ENCODE results near the gene KDM3A.

The KDM3A gene

DNA sequence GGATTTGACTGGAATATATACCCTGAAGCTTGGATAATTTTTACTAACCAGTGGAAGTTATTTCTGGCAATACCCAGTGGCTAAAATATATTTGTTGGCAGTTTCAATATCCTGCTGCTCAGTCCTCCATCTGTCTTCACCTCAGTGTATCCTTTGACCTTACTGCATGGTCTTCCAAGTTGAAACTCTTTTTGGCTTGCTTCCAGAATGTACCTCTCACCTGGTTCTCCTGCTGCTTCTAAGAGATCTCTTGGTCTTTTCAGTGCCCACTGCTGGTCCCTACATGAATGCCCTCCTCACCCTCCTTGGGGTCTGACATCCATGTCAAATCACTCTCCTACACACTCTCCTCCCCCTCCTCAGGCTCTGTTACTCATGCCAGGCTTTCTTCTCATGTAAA, 4.8 kb upstream of the KDM3A start:
- DNase-seq, result no peak

DNA sequence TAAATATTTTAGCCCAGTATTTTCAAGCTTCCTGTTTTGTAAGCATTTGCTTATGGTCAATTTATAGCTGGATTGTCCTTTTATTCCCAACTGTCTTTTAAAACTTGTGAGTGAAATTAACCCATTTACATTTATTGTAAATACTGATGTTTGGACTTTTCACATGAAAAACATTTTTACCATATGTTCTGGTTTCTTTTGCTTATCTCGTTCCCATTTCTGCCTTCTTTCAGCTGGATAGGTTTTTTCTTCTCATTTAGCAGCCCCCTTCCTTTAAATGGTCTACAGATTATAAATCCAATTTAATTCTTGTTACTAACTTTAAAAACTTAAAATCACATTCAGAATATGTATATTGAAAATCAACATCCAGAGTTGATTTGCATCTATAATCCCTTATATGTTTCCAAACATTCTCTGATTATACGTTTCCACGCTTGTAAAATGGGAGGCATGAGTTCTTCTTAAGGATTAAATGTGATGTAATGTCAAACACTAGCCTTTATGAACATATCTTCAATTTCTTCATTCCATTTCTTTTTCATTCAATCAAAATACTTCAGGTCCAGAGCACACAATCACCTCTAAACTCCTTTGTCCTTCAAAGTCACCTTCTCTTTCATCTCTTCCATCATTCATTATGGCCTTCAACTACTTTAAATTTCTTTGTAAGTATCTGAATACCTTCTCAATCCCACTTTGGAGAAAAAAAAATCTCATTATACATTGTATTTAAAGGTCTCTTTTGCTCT, 1.1 kb upstream of the KDM3A start:
- no peak for DNase-seq

DNA sequence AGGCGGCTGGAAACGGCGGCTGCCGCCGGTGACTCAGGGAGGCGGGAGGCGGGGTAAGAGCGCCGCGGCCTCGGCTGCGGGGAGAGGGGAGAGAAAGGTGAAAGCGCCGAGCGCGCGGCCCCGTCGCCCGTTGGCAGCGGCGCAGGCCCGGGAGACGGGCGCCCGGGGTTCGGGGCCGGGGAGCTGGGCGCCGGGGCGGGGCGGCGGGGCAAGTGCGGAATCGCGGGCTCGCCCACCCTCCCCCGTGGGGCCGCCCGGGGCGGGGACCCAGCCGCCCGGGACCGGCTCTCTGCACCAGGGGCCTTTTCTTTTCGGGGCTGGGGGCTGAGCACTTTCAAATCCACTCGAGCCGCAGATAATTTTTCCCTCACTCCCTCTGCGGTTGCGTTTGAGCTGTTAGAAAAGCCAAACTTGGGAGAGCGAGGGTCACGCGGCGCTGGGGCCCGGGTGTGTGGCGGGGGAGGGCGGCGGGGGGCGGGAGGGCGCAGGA, 266 bp downstream of the KDM3A start:
- no peak for DNase-seq

DNA sequence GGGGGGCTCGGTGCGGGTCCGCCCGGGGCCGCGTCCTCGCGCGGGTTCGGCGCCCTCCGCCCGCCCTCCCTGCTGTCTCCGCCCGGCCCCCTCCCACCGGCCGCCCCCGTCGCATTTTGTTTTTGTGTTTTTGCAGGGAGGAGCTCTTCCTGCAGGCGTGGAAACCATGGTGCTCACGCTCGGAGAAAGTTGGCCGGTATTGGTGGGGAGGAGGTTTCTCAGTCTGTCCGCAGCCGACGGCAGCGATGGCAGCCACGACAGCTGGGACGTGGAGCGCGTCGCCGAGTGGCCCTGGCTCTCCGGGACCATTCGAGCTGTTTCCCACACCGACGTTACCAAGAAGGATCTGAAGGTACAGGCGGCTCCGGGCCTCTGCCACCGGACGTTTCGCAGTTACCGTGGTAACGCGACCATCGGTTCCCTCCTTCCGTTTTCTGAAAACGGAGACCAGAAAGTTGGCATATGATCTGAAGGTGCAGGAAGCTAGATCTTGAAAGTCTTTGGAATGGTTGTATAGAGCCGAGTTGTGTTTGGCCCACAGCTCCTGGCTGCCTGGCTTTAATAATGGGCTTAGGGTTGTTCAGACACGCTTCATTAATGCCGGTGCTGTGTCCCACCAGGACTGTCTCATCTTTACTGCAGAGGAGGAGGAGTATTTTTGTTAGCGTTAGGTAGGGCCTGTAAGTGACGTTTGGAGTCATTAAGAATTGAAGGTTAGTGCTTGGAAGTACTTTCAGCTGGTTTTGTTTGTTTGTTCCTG, 891 bp downstream of the KDM3A start:
- peak; percentile 73 for DNase-seq

DNA sequence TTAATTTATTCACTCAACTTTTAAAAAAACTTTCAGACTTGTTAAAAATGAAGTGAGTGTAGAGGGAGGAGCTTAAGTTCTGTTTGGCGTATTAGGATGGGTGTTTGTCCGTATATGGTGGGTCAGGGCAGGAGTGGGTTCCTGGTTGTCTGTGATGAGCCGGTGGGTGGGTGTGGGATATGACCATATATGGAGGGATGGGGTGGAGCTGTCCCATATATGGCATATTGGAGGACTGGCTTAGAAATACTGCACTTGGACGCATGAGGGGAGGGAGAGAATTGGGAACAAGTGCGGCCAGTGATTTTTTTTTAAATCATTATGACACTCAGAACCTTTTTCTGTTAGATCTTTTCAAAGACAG, 1.5 kb downstream of the KDM3A start:
- DNase-seq, result peak; percentile 80

DNA sequence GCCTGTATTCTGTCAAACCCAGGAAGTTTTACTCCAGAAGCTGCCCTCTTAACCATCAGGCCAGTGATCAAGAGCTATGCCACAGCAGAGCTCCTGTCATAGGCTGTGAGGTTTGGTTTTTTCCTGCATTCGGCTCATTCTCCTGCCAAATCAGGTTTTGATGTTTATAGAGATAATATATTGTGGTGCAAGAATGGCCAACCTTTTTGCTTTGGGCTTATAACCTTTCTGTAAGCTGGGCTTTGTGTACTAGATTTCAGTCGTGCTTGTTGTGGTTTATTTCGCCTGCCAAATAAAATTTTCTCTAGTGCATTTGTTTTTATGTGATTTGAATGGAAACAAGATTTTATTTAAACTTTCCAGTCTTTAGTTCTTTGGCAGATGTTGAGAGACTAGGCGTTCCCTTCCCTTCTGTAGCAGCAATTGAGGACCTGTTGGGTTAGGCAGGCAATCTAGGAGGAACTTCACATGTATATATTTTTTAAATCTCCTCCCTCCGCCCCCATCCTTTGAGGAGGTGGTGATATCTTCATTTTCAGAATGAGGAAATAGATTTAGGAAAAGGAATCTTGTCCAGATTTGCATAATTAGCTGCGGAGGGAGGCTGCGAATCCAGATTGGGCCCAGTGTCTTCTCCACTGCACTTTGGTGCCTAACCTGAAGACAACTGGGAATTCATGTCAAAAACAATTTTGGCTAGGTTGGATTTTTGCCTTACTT, 2.6 kb downstream of the KDM3A start:
- no peak for DNase-seq

DNA sequence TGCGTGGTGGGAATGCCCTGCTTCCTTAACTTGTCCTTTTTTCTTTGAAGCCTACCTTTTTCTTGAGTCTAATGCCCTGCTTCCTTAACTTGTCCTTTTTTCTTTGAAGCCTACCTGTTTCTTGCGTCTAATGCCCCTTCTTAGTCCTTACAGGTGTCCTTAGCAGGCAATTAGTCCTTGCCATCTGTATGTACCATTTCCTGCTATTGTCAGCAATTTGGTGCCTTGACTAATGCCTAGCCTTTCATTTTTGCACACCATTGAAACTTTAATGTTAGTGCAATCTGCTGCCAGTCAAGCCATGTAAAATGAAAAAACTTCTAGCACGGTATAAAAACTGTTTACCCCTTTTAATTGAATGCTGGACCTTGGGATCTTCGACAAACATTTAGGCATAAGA, 4.3 kb downstream of the KDM3A start:
- DNase-seq, result no peak

DNA sequence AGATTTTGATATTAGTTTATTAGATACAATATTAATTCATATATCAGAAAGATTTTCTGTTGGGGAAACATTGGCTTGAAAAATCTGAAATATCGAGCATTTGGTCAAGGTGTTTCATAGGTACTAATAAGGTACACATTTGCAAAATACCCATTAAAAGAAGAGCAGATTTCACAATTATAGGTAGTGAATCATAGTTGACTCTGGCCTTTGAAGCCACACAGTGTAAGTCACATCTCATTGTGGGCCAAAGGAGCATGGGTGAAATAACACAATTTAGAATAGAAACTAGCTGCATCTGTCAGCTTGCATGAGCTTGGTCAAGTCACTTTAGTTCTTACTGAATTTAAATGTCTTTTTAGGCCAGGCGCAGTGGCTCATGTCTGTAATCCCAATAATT, 4.9 kb downstream of the KDM3A start:
- DNase-seq, result no peak

DNA sequence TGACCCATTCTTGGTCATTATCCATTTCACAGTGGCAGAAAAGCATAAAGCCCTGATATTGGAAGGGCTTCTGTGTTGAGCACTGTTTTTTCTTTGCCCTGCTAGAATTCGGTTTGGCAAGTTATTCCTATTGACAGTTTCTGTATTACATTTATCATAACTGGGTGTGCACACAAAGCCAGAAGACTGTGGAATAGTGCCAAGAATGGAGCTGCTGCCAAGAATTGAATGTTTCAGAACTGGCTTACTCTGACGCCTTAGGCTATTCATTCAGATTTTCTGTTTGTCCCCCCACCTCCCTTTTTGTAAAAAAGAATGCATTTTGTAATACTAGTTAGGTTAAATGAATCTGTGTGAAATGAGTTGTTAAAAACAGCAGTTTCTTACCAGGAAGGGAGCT, 12.7 kb downstream of the KDM3A start:
- DNase-seq, result no peak

DNA sequence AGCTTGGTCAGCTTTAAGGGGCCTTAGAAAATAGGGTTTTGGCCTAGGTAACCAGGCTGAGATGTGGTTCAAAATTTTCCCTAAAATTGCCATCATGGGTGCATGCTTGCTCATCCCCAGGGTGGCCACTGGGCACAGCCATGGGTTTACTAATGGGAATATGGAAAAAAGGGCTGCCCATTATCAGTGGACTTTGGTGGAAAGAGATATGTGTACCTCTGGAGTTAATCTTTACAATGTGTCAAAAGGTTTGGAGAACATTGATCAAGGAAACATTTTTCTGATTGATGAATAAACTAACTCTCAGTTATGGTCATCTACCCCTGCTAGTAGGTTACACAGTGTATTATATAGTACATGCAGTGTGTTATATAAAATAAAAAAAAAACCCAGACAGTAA, 13.1 kb downstream of the KDM3A start:
- DNase-seq, result no peak

DNA sequence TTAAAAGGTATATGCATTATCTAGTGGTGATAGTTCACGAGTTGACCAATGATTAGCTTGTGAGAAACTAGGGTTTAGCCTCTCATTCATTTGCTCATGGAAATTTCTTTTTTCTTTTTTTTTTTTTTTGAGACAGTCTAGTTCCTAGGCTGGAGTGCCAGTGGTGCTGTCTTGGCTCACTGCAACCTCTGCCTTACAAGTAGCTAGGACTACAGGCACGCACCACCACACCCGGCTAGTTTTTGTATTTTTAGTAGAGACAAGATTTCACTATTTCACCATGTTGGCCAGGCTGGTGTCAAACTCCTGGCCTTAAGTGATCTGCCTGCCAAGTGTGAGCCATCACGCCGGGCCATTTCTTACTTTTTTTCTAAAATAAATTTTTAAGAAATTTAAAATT, 14.0 kb downstream of the KDM3A start:
- no peak for DNase-seq

DNA sequence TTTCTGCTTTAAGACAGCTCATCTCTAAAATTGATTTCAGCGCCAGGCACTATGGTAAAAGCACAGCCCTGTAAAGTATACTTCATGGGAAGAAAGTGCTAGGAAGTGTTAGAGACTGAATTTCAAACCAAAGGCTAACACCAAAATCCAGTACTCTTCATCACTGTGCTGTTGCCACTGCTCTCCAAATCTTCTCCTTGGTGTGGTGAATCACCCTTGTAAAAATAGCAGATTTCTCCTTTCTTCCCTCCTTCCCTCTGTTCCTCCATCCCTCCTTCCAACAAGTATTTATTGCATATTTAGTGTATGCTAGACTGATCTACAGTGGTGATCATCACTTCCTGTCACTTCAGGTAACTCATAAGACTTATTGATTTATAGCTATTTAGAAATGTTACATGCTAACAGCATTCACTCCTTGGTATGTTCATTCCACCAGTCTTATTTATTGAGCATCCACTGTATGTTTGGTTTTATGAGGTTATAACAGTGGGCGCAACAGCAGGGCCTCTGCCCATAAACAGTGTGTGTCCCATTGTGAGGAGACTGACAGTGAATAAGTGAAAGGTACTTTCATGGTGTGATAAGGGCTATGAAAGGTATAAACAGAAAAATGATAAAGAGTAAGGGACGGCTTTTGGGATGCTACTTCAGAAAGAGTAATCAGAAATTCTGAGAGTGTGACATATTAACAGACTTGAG, 20.0 kb downstream of the KDM3A start:
- DNase-seq, result no peak

DNA sequence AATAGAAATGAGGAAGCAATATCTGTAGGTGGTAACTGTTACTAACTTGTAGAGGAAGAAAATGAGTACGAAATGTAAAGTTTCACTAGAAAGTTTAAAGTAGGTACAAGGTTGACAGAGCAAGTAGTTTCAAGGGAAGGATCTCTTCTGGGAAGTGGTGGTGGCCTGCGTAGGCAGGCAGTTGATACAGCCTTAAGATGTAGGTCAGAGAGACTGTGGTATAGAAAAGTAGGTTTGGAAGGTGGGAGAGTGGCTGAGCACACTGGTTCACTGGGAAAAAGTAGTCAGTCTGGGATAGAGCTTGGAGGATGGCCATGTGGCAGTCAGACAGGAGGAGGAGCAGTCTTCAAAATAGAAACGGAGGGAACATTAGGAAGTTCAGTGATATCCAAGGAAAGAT, 23.5 kb downstream of the KDM3A start:
- peak; percentile 34 for DNase-seq

DNA sequence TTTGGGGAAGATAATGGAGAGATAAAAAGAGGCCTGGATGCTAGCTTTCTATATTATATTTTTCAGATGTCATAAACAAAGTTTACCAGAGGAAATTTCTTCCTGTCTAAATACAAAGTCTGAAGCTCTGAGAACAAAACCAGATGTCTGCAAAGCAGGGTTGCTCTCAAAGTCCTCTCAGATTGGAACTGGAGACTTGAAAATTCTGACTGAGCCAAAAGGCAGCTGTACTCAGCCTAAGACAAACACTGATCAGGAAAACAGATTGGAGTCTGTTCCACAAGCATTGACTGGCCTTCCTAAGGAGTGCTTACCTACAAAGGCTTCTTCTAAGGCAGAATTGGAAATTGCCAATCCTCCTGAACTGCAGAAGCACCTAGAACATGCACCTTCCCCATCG, 25.1 kb downstream of the KDM3A start:
- DNase-seq, result no peak

DNA sequence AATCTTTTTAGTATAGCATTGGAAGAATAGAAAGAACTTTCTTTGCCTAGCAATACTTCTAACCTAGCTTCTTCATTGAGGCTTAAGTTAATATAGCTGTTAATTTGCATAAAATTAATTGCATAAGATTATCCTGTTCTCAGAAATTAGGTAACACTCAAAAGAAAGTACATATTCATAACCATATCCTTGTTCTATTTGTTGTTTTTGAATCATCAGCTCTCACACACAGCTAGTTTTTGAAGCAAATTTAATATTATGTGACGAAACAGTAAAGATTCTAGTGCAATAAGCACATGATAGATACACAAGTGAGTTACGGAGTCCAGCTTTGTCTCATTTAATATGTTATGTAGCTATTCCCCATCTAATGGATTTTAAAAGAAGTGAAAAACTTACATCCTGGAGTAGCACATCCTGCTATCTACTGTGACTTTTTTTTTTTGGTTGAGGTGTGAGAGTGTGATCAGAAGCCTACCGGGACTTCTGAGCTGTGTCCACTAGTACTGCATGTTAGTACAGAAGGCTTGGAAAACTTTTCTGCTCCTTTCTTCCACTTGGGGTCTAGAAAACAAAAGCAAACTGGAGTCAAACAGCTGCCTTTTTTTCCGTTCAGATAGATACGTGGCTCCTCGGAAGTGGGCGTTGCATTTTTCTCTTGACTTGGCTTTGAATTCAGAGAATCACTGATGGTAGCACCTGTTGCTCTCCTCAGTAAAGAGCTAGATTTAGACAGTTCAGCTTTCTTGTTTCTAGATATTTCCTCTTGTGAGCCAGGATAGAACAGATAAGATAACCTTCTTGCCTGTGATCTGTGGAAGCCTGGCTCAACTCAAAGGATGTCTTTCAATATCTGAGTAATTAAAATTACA, 27.2 kb downstream of the KDM3A start:
- peak; percentile 32 for DNase-seq

DNA sequence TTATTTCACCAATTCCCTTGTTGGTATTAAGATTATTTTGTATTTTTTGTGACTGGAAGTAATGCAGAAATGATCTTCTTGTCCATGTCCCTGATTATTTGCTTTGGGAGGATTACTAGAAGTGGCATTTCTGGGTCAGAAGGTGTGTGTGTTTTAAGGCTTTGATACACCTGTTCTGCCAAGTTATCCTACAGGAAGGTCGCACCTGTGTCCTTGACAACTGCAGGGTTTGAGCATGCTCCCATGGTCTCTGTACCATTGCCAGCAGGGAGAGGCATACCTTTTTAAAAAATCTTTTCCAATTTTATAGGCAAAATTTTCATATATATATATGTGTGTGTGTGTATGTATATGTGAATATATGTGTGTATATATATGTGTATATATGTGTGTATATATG, 29.7 kb downstream of the KDM3A start:
- no peak for DNase-seq

DNA sequence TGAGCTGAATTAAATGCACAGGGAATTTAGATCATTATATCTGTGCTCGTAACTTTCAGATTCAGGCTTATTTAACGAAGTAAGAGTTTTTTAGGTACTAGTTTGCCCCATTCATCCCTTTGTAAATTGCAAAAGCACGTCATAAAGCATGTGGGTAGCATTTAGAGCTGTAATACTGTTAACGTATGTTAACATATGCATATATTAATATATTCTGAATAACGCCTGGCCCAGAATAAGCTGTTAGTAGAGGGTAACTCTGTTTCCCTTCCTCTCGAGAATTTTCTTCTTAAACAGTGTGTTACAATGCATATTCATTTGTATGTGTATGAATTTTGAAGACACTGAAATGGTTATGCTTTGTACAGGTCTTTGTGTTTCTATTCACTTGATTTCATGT, 30.5 kb downstream of the KDM3A start:
- no peak for DNase-seq

DNA sequence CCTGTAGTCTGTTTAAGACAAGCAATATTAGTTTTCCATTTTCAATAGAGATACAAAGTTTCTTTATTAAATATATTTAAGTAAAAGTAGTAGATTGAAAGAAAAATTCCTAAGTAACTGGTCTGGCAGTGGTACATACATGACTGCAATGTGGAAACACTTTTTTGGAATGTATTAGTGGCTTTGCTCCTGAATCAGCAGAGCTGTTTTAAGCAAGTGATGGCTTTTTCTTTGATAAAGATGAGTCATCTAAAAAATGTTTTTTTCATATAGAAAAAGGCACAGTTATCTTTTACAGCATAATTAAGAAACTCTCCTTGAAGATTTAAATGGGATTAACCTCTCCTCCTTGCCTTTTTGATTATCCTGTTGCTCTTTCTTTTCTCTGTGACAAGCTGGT, 34.9 kb downstream of the KDM3A start:
- no peak for DNase-seq

DNA sequence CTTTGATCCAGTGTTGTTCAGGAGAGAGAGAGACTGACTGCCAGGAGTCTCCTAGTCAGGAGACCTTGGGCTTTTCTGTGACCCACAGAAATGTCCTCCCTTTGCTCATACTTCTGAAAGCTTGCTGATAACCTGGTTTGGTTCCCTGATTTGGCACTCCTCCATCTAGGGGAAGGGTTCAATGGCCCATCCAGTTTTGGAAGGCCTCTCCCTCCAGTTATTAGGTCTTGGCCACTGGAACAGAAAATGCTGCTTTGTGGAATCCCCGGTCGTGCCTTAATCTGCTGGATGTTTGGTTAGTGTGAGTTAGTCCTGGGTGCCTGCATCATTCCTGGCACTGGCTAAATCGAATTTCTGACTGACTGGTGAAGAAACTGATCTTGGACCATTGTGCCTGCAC, 35.7 kb downstream of the KDM3A start:
- no peak for DNase-seq

DNA sequence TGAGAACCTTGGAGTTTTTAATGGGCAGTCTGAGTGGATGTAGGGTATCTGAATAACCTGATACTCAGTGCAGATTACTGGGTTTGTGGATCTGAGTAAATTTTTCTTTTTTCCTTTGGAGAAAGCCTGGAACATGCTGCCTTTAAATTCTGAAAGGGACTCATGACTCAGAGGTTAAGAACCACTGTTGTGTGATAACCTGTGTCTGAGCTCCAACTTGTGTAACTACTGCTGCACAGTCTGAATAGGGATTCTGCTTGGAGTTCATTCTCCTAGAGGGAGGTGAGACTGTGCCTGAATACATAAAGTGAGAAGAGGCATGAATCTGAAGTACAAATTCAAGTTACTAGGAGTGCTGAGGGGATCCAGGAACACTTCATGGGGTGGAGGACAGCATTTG, 36.2 kb downstream of the KDM3A start:
- DNase-seq, result no peak

DNA sequence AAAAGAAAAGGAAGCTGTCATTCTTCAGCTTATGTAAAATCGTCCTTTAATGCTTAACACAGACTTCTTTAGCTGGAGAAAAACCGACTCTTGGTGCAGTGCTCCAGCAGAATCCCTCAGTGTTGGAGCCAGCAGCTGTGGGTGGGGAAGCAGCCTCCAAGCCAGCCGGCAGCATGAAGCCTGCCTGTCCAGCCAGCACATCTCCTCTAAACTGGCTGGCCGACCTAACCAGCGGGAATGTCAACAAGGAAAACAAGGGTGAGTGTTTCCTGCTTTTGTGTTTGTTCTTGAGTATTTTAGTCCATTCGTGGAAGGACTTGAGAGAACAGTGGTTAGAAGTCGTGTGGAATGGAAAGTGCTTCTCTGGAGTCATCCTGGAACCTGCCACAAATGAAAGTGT, 38.9 kb downstream of the KDM3A start:
- DNase-seq, result no peak

DNA sequence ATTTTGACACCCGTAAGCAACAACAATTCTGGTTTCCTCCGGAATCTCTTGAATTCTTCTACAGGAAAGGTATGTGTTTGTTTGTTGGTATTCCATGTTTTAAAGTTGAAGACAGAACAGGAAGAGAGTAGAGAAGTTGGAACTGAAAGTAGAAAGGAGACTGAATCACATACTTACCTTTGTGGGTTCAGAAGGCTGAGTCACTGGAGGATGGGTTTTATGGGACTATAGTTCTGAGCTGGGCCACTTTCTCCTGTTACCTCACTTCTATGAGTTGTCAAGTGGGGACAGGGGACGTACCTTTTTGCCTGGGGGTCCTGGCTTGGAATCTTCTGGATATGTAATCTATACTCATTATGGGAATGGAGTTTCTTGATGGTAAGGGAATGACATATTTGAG, 40.9 kb downstream of the KDM3A start:
- DNase-seq, result peak; percentile 8

Data from activated naive CD4-positive, alpha-beta T cell treated with Interleukin-2 at 50 U/mL for 16 hours (primary cell).